HG02610 (cell line): Measurements from ENCODE around the gene VRK1.

Experiments
- ATAC-seq: cut with Tn5 transposase; IDR thresholded peaks from one replicate; pipeline ENCODE4 v1.9.1; 2021; ENCODE audit warnings: mild to moderate bottlenecking, moderate library complexity; ENCODE audit not compliant: unreplicated experiment

Gene VRK1

GRCh38 chr14:96823652-96824051, 26.5 kb downstream of the VRK1 start:
- no peak for ATAC-seq

DNA sequence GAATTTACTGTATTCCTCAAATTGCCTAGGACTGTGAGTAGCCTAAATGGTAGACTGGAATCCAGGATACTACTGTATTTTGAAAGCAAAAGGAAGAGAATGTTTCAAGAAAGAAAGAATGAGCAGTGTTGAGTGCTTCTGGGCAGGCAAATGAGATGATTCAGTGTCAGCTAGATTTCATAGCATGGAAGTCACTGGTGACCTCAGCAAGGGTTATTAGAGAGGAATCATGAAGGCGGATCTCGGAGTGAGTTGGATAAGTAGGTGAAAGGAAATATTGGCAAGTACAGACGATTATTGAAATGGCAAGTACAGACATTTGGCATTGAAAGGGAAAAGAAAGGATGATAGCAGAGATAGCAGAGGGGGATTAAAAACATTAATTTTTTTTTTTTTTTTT, 27.1 kb downstream of the VRK1 start:
- no peak for ATAC-seq

DNA sequence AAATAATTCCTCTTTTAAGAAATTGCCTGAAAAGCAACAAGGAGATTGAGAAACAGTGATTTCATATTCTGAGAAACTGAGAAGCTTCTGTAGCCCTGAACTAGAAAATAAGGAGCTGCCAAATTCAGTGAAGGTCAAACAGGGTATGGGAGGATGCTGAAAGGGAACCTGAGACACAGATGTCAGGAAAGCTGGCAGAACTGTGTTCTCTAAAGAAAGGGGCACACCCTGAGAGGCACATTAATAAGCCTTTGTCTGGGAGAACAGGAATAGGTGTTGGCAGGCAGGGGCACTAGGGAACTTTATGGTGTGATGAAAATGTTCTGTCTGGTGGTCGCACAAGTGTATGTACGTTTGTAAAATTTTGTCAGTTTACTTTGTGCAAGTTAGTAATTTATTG, 29.6 kb downstream of the VRK1 start:
- ATAC-seq, result no peak

- ATAC-seq, result no peak
Observed at GRCh38 chr14:96827290-96827689, 30.1 kb downstream of the VRK1 start.

DNA sequence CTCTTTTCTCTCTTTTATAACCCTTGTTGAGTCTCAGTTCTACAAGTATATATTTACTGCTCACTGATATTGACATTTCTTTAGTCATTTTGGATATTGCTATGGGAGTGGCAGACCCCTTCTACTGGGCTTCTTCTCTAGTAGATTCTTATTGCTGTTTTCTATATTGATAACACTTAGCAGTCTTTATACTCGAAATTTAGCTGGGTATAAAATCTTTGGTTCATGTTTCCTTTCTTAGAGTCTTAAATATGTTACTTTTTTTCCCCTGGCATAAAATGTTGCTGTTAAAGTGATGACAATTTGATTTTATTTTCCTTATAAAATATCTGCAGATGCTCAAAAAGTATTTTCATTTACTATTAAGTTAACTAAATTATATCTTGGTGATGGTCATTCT, 32.6 kb downstream of the VRK1 start:
- ATAC-seq, result no peak

DNA sequence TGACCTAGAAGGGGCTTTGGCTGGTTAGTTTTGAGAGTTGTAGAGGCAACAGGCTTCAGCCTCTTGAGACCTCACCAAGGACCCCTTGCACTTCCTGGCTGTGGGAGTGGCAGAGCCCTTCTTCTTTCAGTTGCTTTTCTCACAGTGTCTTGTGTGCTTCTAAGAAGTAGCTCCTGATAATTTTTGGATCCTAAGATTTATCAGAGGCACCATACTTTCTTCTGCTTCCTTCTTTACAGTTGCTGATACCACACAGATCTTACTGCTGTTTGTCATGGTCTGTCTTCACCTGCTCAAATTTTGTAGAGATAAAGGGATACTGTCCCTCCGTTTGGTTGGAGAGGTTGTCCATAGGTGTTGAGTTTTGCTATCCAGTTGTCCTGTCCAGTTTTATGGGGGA, 33.8 kb downstream of the VRK1 start:
- ATAC-seq, result no peak

GRCh38 chr14:96832351-96832750, 35.2 kb downstream of the VRK1 start:
- no peak for ATAC-seq

DNA sequence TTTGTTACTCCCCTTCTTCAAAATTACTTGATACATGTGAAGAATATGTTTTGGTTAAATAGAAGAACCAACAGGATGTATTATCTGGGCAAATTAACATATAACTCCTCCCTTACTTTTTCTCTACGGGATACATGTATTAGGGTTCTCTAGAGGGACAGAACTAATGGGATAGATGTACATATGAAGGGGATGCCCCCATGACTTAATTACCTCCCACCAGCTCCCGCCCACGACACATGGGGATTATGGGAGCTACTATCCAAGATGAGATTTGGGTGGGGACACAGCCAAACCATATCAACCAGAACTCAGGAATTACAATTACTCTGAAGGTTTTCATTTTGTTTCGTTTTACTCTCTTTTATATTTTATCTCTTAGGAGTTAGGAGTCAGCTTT, 41.3 kb downstream of the VRK1 start:
- ATAC-seq, result no peak

GRCh38 chr14:96839251-96839650, 42.1 kb downstream of the VRK1 start:
- no peak for ATAC-seq

GRCh38 chr14:96843137-96843536, 46.0 kb downstream of the VRK1 start:
- ATAC-seq, result no peak

DNA sequence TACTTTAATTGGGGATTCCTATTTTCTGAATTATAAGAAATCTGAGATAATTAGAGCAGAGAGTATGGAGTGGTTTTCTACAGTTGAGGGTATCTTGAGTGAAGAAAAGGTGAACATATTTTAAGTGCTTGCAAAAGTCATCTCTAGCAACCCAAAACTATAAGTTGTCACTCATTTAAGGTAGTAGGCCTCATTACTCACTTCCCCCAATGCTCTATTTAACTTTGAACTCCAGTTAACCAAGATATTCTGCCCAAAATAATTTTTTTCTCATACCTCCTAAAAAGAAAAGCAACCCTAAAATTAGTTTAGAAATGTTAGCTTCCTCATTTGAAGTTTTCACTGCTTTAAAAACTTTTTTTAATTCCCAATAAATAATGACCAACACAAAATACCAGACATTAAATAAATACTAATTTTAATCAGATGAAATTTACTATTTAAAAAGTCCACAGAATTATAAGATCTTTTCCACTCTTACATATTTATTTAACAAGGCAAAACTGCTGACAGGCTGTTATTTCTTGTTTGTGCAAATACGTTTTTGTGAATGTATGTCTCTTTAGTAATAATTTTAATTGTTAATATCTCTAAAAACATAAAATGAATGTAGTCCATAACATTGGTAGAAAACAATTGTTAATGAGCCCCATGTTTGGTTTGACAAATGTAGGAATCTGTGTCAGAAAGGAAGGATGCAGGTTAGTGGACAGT, 47.8 kb downstream of the VRK1 start:
- no peak for ATAC-seq

DNA sequence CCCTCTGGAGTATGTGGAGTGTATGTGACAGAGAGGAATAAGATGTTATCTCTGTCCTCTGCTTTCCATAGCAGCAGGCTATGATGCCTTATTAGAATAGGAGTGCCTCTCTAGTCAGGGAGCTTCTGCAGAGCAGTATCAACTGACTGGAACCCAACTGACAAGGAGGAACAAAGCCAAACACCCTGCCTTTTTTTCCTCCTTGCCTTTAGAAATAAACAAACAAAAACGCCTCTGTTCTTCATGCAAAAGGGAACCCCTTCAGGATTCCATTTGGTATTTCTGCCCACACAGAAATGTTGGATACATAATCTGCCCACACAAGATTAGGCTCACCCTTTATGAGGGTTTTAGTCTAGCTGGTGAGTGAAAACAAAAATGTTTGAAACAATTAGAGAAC, 50.3 kb downstream of the VRK1 start:
- ATAC-seq, result no peak

DNA sequence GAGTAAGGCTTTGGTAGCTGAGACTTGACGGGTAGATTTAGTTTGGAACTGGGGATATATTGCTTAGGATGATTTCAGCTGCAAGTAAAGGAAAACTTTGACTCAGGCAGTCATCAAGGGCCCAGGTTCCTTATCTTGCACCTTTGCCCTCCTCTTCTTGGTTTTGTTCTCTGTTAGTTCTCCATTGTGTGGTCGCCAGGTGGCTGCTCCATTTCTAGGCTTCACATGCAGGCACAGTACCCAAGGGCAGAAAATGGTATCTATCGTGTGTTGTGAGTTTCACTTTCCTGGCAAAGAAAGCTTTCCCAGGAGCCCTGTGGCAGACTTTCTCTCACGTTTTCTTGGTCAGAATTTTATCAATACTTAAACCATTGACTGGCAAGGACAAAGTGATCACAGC, 50.8 kb downstream of the VRK1 start:
- ATAC-seq, result no peak

- no peak for ATAC-seq
Observed at GRCh38 chr14:96849733-96850132, 52.6 kb downstream of the VRK1 start.

- ATAC-seq, result no peak
Observed at GRCh38 chr14:96851694-96852381, 54.7 kb downstream of the VRK1 start.

GRCh38 chr14:96852823-96853422, 55.7 kb downstream of the VRK1 start:
- ATAC-seq, result peak; percentile 60

DNA sequence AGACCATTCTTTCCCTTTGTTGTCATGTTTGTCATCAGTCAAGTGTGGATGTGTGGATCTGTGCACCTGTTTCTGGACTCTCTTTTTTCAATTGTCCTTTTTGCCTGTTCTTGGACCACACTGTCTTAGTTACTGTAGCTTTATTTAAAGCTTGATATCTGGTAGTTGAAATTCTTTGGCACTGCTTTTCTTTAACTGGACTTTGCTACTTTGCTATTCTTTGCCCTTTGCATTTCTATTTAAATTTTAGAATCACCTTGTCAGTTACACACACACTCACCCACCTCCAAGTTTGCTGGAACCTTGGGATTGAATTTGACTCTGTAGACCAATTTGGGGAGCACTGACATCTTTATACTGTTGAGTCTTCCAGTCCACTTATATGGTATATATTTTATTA, 61.5 kb downstream of the VRK1 start:
- ATAC-seq, result no peak

DNA sequence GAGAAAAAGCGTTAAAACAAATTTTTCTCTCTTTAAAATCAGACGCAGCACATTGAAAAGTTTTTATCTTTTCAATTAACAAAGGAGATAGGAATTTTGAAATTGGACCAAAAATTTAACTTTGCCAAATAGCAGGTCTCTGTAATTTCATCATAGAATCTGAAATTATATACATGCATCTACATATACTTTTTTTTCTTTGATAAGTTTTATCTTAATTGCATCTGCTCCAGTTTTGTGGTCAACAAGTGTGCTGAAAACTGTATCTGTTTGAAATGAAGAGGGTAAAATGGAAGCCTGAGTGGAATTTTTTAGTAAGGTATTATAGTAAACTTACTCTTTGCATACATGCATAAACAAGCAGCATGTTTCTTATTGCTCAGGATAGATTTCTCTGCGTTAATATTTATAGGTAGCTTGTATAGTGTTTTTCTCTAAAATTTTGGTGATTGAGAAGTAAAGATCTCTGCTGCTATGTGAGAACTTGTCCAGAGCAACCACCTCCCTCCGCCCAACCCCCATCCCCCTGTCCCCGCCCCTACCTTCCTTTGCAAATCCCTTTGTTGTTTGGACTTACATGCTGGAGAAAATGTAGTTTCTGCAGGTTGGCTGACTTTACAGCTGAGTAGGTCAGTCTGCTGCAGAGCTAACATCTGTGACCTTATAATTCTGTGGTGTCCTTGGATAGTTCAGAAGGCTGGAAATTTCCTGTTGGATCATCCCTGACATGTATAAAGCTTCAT, 64.6 kb downstream of the VRK1 start:
- no peak for ATAC-seq

DNA sequence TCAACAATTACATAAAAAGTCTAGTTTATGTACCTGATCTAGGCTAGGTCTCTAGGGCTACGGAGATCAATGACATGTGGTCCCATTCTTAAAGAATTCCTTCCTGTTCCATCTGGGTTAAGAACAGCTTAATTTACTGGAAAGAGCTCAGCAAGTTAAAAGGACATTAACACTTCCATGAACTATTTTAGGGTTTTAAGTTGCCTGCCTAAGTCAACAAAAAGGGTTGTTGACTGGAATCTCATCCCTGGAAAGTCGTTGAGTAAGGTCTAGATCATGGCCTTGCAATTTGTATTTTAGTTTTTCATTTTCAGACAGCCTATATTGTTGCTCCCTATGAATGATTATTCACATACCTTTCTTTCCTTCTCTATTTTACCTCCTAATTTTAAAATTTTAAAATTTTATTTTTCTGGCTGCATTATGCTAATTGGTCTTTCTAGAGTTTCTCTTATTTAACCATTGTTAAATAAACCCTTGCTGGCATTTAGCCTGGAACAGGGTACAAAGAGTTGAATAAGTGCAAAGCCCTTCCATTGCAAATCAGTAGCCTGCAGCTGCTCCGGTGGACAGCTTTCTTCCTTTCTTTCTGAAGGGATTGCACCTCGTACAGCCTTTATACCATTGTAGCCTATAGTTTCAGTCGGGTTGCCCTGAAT, 66.3 kb downstream of the VRK1 start:
- ATAC-seq, result no peak

DNA sequence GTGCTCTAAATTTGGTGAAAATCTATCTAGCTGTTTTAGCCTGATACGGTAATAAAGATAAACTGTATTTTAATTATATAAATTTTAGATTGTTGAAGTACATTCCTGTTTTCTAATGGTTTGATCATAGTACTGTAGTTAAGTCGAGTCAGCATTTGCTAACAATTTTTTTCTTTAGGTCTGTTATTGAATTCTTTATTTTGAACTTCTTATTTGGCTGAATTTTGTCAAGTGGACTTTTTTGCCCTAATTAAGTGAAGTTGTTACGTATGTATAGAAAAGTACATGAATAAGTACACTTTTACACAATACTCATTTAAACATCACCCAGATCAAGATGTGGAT, 66.8 kb downstream of the VRK1 start:
- no peak for ATAC-seq

GRCh38 chr14:96867634-96868033, 70.5 kb downstream of the VRK1 start:
- ATAC-seq, result no peak
